Putamen (tissue), 1 donor: ENCODE results near the gene CAP1.
"Not testable (repeated sequence)": the region's sequence is repeated elsewhere in the genome, so short reads cannot be mapped to it uniquely, and the experiment has no call there.

ENCODE experiments used
- DNase-seq: peaks from one replicate; pipeline ENCODE4 v3.0.0-alpha.2; 2016; ENCODE audit warnings: low spot score

The CAP1 gene, protein sequence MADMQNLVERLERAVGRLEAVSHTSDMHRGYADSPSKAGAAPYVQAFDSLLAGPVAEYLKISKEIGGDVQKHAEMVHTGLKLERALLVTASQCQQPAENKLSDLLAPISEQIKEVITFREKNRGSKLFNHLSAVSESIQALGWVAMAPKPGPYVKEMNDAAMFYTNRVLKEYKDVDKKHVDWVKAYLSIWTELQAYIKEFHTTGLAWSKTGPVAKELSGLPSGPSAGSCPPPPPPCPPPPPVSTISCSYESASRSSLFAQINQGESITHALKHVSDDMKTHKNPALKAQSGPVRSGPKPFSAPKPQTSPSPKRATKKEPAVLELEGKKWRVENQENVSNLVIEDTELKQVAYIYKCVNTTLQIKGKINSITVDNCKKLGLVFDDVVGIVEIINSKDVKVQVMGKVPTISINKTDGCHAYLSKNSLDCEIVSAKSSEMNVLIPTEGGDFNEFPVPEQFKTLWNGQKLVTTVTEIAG

GRCh38 chr1:40040511-40041465 is at the start of gene CAP1:
CAP1 (plus strand) TSS chr1:40040729; CDS start chr1:40059347, 18,618 bp downstream.
- peak; percentile 99 for DNase-seq

DNA sequence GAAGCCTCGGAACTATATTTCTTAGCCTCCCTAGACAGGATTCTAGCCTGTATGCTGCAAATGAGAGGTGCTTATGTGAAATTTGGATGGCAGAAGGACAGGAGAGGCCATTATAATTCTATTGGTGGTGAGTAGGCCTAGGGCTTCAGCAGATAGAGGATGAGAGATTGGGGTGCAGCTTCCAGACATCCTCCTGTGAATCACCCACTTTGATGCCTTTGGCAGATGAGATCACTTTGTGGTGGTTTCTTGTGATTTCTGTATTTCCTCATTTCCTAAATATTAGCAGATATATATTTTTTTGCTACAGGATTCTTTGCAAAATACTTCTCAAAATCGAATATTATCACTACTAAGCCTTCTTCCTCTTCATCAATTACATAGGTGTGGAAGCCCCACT is 48.3 kb upstream of the CAP1 start:
- no peak for DNase-seq

DNA sequence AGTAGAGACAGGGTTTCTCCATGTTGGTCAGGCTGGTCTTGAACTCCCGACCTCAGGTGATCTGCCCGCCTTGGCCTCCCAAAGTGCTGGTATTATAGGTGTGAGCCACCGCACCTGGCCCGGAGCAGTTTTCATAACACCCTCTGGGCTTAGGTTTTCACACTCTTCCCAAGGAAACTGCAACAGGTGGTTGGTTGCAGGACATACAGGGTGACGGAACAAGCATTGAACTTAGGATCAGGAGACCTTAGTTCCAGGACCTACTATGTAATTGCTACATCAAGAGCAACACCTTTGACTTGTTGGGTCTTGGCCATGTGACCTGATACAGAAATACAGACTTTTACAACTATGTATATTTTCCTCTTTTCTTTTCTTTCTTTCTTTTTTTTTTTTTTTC is 47.6 kb upstream of the CAP1 start:
- DNase-seq = no peak

- DNase-seq = no peak
Measured at GRCh38 chr1:39995973-39996393, 44.5 kb upstream of the CAP1 start.

GRCh38 chr1:39996396-39997004 is 44.0 kb upstream of the CAP1 start:
- DNase-seq = no peak

GRCh38 chr1:40001456-40001855 is 39.1 kb upstream of the CAP1 start:
- DNase-seq = no peak

DNA sequence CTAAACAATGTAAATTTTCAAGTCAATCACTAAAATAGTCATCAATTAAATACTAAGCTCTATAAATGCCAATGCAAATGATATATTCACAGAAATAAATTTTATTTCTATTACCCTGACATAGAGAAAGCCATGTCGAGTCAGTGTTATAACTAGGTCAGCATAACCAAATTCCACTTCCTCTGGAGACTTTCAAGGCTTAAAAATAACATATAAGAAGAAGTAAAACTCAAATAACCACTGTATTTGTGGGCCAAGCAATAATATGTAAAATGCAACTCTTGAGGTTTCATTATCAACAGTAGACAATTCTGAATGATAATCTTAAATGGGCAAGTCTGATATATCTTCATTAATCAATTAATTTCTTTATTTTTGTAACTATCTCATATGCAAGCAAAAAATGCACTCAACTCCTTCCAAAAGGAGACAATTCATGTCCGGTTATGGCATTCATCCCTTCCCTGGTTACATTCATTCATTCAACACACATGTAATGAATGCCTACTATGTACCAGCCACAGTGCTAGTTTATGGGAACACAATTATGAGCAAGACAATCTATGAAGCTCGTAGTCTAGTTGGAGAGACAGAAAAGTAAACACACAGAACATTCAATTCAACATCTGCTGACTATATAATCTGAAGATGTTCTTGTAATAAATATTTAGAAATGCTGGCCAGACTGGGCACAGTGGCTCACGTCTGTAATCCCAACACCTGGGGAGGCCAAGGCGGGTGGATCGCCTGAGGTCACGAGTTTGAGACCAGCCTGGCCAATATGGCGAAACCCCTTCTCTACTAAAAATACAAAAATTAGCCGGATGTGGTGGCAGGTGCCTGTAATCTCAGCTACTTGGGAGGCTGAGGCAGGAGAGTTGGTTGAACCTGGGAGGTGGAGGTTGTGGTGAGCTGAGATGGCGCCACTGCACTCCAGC is 37.1 kb upstream of the CAP1 start:
- no peak for DNase-seq

- DNase-seq = no peak
Measured at GRCh38 chr1:40004857-40005256, 35.7 kb upstream of the CAP1 start.

DNA sequence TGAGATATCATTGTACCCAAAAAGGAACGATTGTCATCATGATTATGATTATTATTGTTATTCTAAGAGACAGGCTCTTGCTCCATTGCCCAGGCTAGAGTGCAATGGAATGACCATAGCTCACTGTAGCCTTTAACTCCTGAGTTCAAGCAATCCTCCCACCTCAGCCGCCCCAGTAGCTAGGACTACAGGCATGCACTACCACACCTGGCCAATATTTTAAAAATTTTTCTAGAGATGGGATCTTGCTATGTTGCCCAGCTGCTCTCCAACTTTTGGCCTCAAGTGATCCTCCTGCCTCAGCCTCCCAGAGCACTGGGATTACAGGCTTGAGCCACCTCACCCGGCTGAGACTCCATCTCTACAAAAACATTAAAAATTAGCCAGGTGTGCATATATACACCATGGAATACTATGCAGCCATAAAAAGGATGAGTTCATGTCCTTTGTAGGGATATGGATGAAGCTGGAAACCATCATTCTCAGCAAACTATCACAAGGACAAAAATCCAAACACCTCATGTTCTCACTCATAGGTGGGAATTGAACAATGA is 33.0 kb upstream of the CAP1 start:
- DNase-seq = not testable (repeated sequence)

DNA sequence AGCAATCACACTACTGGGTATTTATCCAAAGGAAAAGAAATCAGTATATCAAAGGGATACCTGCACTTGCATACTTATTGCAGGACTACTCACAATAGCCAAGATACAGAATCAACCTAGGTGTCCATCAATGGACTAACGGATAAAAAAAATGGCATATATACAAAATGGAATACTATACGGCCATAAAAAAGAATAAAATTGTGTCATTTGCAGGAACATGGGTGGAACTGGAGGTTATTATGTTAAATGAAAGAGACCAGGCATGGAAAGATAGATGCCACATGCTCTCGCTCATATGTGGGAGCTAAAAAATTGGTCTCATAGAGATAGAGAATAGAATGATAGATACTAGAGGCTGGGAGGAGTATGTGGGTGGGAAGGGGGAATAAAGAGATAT is 29.3 kb upstream of the CAP1 start:
- no peak for DNase-seq

DNA sequence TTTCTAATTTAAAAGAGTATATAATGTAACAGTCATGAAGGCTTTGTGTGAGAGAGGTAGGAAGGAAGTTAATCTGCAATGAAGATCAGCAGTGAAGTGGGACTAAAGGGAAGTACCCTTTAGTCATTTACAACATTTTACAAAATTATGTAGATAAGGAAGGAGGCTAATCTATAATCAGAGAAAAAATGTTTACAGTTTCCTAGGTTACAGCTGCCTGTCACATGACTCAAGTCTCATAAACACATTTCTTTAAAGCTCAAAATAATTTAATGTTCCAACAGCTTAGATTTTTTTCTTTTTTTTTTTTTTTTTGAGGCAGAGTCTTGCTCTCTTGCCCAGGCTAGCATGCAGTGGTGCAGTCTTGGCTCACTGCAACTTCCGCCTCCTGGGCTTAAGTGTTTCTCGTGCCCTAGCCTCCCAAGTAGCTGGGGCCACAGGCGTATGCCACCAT is 26.2 kb upstream of the CAP1 start:
- no peak for DNase-seq

- DNase-seq = no peak
Measured at GRCh38 chr1:40014812-40015594, 25.5 kb upstream of the CAP1 start.

DNA sequence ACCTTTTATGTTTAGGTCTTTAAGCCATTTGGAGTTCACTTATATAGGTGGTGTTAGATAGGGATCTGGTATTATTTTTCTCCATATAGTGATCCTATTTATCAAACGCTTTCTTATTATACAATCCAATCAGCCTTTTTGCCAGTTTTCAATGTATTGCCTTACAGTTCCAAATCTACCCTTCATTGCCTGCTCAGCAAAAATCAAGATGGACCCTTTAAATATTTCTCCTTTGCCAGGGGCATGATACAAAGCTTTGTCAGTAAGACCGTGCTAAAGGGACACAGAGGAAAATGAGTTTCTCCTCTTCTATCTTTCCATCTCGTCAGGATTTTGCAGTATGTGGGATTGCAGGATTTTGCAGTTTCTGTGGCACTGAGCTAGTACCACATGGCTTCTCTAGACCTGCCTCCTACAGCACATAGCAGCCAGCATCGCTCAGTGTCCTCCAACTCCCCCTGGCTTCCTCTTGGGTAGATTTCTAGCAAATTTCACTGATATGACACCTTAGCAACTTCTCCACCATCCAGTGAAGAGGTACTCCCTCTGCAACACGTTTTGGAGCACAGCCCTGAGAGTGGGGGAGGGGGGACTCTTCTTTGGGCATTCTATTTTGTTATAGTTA is 22.5 kb upstream of the CAP1 start:
- DNase-seq = no peak

DNA sequence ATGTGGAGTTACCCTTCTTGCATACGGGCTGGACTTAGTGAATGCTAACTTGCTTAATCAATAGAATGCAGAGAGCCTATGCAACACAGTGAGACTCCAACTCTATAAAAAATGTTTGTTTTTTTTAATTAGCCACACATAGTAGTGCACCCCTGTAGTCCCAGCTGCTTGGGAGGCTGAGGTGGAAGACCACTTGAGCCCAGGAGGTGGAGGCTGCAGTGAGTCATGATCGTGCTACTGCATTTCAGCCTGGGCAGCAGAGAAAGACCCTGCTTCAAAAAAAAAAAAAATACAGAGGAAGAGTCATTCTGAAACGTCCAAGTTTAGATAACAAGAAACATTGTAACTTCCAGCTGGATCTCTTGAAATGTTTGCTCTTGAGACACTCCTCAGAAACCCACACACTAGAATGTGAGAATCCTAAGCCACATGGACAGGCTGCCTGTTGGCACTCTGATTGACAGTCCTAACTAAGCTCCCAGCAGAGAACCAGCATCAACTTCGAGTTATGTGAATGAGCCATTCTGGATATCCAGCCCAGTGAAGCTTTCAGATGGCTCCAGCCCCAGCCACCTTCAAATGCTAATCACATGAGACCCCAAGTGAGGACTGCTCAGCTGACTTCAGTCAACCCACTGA is 20.0 kb upstream of the CAP1 start:
- DNase-seq = no peak

DNA sequence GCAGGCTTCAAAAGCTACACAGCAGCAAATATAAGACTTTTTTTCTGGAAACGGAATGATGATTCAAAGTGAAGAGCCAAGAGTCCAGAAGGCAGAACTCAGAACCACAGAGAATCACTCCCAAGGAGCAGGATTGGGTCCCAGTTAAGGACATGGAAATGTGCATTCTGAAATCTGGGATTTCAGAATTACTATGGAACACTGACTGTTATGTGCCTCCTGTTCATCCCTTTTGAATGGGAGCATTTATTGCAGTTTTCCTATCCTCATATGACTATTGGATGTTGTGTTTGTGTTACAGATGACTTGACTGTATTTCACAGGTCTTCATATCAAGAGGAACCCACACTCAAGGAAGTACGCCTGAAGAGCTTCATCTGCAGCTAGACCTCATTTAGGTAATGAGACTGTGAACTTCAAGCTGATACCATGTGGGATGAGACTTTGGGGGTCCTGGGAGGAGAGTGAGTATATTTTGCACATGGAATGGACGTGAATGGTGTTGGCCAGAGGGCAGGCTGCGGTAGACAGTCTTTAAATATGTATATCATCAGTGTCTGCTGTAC is 17.1 kb upstream of the CAP1 start:
- no peak for DNase-seq

GRCh38 chr1:40024671-40025070 is 15.9 kb upstream of the CAP1 start:
- DNase-seq = no peak

DNA sequence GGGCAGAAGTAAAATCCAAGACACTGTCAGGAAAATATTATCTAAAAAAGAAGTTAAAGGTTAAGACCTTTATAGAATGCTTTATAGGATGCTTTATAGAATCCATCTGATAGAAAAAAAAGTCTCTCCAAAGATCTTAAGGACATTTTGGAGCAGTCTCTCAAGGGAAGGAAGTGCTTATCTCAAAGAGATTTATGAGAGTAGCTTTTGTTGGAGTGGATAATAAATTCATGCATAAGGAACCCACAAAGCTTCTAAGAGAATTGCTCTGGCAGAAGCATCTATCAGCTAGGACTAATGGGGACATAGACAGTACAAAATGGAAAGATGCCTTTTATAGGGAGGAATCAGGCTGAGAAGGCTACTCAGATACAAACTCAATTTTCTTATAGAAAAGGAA is 12.9 kb upstream of the CAP1 start:
- no peak for DNase-seq

DNA sequence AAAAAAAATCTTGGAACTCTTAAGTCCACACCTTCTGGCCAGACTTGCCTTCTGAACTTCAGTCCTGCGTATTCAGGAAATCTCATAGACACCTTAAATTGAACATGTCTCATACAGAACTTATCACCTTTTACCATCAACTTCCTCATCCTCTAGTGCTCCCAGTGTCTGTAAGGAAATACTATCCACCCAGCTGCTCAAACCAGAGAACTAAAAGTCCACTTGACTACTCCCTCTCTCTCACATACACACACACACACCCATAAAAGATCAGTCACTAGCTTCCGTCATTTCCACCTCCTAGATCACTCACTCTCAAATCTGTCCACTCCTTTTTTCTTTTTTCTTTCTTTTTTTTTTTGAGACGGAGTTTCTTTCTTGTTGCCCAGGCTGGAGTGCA is 10.9 kb upstream of the CAP1 start:
- DNase-seq = no peak
